ENCODE data around the gene MTARC2. TPM values are rescaled to one million over a fixed set of nuclear protein-coding genes. Genes with fewer than 3 reads are reported as not detected.
A peak's percentile ranks its signal among the peaks of the same experiment; 100 is the strongest.

Gene MTARC2
- total RNA-seq, 1 donor from 2014 or later, result 56.6 TPM

- no peak for ATAC-seq
- H3K9me3 ChIP-seq, result no peaks in the 10 kb centered on the region
- no peak for DNase-seq
- TF ChIP-seq CTCF (IDR thresholded peaks at IDR 0.05), result no peak
- no peaks in the 10 kb centered on the region for H3K27me3 ChIP-seq (ENCODE audit: low read depth)
- H3K27ac ChIP-seq, result no peak overlapping the region
- no peak overlapping the region for H3K4me3 ChIP-seq
- intact Hi-C loops (cut with DNase I), result no loop called here
- H3K4me1 ChIP-seq, result peaks cover 17% of the 10 kb centered on the region
- no peaks in the 10 kb centered on the region for H3K36me3 ChIP-seq
Measured at GRCh38 chr1:220824031-220824989, 76.2 kb downstream of the MTARC2 start.

- no peak for ATAC-seq
- intact Hi-C loops (cut with DNase I), result no loop called here
- Histone ChIP-seq H3K4me3 (no peak overlapping the region), H3K9me3 (no peaks in the 10 kb centered on the region), H3K27ac (no peak overlapping the region), H3K36me3 (no peaks in the 10 kb centered on the region), H3K27me3 (ENCODE audit: low read depth) (no peaks in the 10 kb centered on the region), H3K4me1 (peaks cover 25% of the 10 kb centered on the region)
- DNase-seq, result no peak
- no peak for TF ChIP-seq CTCF (IDR thresholded peaks at IDR 0.05)
Measured at GRCh38 chr1:220825819-220826551, 77.9 kb downstream of the MTARC2 start.

DNA sequence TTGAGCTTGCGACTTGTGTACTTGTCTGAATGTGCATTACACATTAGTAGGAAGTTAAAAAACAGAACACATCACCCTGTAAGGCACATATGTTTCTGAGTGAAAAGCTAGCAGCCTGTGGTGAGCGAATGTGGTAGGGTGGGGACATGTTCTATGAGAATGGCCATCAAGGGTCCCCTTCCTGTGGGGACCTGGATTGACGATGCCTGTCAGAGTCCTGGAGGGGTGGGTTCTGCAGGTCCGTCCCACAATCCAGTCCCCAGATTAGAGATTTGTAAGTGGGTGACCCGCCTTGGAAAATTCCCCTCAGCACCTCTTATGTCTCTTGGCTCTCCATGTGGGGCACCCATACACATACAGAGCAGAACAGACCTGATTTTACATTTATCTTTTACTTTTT is 78.6 kb downstream of the MTARC2 start:
- Histone ChIP-seq H3K27ac (no peak overlapping the region), H3K9me3 (no peaks in the 10 kb centered on the region), H3K4me1 (peaks cover 25% of the 10 kb centered on the region), H3K4me3 (no peak overlapping the region), H3K27me3 (ENCODE audit: low read depth) (no peaks in the 10 kb centered on the region), H3K36me3 (no peaks in the 10 kb centered on the region)
- no peak for DNase-seq
- TF ChIP-seq CTCF (IDR thresholded peaks at IDR 0.05), result no peak
- intact Hi-C loops (cut with DNase I), result no loop called here
- no peak for ATAC-seq

DNA sequence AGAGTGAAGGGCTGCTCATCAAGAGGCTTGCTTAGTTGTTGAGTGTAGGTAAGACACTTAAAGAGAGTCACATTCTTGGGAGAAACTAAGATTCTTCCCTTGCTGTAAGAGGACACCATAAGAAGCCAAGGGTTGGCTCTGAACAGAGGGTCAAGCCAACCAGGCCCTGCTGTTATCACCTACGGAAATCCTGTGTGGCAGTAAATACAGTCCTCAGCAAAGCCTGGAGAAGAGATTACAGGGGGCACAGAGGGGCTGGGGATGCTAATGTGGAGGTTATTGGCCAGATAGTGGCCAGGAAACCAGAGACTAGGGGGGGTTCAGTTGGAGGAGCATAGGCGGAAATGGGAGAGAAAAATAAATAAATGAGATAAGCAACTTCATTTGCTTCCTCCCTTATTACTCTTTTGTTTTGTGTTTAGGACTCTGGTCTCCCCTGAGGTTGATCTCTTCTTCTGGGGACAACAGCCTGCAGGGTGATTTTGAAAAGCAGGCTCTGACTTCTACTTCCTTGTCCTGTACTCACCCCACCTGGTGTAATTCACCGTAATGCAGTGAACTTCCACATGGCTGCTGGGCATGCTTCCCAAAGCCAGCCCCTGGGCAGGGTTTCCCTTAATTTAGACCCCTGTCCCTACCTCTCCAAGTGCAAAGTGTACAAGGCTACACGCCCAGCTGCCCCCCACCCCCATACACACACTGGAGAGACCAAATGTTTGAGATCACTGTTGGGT is 79.5 kb downstream of the MTARC2 start:
- H3K27ac ChIP-seq, result no peak overlapping the region

More for the DNA sequence above, 79.5 kb downstream of the MTARC2 start:
- no peak overlapping the region for H3K4me3 ChIP-seq
- intact Hi-C loops (cut with DNase I), result no loop called here
- ATAC-seq, result peak in 1 of 2 donors; percentile 39
- H3K36me3 ChIP-seq, result no peaks in the 10 kb centered on the region
- H3K9me3 ChIP-seq, result no peaks in the 10 kb centered on the region
- H3K27me3 ChIP-seq (ENCODE audit: low read depth), result no peaks in the 10 kb centered on the region
- H3K4me1 ChIP-seq, result peaks cover 25% of the 10 kb centered on the region
- no peak for TF ChIP-seq CTCF (IDR thresholded peaks at IDR 0.05)
- DNase-seq, result no peak

Measured in lower lobe of right lung (tissue), 2 donors.